Stimulated activated CD8-positive, alpha-beta memory T cell treated with anti-CD3 and anti-CD28 coated beads, Interleukin-2, amount 100 ng/mL, for 48 hours (primary cell): ENCODE results near the gene GBGT1.
"Not testable (repeated sequence)": the region's sequence is repeated elsewhere in the genome, so short reads cannot be mapped to it uniquely, and the experiment has no call there.

ENCODE experiments used
- DNase-seq, 2 donors: peaks; one replicate each; pipeline ENCODE4 v3.0.0-alpha.2; 2020; ENCODE audit warnings: low read depth in 2 of 2

GBGT1 gene

GRCh38 chr9:133163504-133164172 lies at the start of gene GBGT1:
Gene GBGT1 (minus strand): TSS chr9:133163914. CDS start chr9:133162412, 1,502 bp downstream.
- DNase-seq = no peak

DNA sequence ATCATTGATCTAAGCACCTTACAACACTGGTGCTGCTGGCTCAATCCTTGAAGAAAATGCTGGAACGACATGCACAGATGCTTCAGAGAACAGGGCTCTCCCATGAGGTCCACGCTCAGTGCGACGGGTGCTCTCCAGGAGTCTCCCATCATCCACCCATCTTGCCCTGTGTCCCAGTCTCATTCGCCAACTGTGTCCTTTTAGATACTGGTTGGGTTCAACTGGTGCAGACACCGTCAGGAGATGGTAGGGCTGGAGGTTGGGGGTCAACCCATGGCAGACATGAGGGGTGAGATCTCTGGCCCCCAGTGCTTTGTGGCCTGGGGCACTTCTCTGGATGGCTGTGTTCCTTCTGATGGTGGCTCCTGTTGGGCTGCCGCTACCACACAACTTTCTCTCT lies 46.9 kb upstream of the GBGT1 start:
- DNase-seq = no peak

DNA sequence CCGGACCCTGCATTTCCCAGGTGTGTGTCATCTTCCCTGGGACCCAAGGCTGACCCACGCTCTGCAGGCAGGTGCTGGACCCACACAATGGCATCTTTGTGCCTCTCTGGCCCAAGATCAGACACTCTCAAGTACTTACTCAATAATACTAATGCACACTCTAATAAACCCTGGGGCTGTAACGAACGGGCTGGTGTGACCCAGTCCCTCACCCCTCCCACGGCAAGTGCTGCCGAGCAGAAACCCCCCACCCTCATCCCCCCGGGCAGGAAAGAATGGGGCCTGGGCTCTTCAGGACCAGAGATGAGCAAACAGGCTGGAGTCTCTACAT lies 46.5 kb upstream of the GBGT1 start:
- no peak for DNase-seq

- not testable (repeated sequence) for DNase-seq
These were observed 45.9 kb upstream of the GBGT1 start for GRCh38 chr9:133209327-133210201.

- DNase-seq = not testable (repeated sequence)
These were observed 45.2 kb upstream of the GBGT1 start, which contains the start of gene OBP2B for GRCh38 chr9:133208880-133209300. Gene OBP2B (minus strand): TSS chr9:133209250. CDS start chr9:133209199, 51 bp downstream.

DNA sequence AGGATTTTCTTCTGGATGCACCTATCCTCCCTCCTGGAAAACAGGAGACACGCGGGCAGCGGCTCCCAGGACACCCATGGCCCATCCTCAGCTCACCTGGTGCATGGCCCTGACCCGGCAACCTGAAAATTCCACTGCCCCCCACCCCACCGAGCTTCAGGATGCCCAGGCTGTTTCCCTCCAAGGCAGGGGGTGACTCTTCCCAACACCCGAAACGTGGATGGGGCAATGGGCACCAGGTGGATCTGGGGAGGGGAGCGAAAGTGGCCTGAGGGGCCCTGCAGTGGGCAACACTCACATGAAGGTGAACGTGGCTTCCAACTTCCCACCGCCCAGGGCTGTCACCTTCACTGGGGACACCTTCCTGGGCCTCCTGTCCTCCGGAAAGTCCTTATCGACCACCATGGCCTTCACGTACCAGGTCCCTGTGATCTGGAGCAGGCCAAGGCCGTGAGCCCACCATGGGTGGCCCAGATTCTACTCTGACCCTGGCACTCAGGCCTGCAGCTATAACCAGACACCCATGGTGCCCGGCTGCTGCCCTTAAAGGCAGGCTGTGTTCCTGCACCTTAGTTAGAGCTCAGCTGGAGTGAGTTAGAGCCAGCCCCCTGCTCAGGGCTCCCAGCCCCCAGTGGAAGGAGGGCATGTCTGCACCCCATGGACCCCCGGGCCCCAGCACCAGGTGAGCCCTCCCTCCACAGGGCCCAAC lies 44.6 kb upstream of the GBGT1 start:
- not testable (repeated sequence) for DNase-seq

DNA sequence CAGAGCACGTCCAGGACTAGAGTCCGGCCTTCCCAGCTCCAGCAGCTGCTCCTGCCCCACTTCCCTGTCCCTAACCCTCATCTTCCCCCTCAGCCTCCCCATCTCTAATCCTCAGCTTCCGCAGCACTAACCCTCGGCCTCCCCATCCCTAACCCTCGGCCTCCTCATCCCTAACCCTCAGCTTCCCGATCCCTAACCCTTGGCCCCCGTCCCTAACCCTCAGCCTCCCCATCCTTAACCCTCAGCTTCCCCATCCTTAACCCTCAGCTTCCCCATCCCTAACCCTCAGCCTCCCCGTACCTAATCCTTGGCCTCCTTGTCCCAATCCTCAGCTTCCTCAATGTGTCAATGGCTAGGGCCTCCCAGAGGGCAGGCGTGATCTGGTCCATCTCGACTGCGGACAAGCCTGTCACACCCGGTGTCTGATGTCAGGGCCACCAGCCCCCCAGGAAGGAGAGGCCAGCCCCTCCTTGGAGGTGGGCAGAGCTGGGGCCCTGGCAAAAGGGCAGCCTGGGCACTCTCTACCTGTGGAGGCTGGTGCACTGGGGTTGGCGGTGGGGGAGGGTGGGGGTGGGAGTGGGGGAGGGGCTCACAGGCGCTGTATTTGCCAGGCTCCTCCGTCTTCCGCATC lies 43.9 kb upstream of the GBGT1 start:
- no peak for DNase-seq

GRCh38 chr9:133207021-133207531 lies 43.4 kb upstream of the GBGT1 start:
- no peak for DNase-seq

- DNase-seq = no peak
These were observed 42.5 kb upstream of the GBGT1 start for GRCh38 chr9:133205996-133206931.

- not testable (repeated sequence) for DNase-seq
These were observed 41.8 kb upstream of the GBGT1 start for GRCh38 chr9:133205481-133205887.

- no peak for DNase-seq
These were observed 41.3 kb upstream of the GBGT1 start for GRCh38 chr9:133204993-133205336.

- DNase-seq = no peak
These were observed 40.8 kb upstream of the GBGT1 start for GRCh38 chr9:133204335-133204992.

- no peak for DNase-seq
These were observed 39.9 kb upstream of the GBGT1 start for GRCh38 chr9:133203506-133204075.

DNA sequence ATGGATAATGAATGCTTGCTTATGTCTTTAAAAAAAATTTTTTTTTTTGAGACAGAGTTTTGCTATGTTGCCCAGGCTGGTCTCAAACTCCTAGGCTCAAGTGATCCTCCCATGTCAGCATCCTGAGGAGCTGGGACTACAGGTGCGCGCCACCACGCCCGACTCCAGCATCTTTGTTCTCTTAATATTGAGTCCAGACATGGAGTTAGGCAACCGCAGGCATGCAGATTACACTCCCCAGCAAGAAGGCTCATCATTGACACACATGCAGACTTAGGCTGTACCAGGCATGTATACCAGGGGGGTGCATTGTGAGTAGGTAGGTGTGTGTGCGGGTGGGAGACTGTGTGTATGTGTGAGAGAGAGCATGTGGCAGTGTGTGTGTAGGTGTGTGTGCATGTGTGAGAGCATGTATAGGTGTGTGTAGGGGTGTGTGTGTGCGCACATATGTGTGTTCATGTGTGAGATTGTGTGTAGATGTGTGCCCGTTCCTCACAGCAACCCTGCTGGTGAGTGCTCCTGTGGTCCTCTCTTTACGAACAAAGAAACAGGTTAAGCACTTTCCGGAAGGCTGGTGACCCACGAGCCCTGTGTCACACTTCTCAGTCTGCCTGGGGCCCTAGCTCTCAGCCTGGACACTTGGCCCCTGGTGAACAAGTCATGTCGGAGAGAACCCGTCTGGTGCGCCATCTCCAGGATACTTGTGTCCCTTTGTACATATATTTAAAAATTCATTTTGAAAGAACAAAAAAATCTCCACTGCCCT lies 39.2 kb upstream of the GBGT1 start:
- DNase-seq = no peak

GRCh38 chr9:133202145-133202513 lies 38.4 kb upstream of the GBGT1 start:
- DNase-seq = no peak

DNA sequence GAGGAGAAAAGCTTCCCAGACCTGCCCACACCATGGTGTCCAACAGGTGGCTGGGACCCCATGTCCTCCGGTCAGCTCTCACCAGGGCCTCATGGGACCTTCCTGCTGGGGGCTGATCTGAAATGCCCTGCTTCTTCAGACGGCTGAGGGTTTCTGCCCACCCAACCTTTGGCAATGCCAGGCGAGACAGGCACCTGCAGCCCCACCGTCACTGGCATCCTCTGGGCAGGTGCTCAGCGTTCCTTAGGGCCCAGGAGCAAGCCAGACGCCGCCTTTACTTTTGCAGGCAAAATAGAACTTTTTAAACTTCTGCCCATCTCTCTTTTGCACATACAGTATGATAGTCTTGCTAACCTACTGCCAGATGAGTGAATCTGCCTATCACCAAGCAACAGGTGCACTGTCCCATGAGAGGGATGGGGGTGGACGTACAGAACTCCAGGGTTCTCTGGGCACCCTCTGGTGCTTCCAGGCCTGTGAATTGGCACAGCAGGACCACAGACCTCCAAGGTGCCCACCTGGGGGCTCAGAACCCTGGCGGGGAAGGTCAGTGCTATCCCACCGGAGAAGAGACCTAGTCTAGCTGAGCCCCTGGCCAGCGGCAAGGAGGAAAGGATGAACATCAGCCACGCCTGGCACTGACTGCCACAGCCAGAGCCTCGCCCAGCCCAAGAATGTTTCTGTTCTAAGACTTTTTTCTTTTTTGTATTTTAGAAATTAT lies 37.9 kb upstream of the GBGT1 start:
- DNase-seq = no peak

- no peak for DNase-seq
These were observed 36.9 kb upstream of the GBGT1 start for GRCh38 chr9:133200631-133201030.

DNA sequence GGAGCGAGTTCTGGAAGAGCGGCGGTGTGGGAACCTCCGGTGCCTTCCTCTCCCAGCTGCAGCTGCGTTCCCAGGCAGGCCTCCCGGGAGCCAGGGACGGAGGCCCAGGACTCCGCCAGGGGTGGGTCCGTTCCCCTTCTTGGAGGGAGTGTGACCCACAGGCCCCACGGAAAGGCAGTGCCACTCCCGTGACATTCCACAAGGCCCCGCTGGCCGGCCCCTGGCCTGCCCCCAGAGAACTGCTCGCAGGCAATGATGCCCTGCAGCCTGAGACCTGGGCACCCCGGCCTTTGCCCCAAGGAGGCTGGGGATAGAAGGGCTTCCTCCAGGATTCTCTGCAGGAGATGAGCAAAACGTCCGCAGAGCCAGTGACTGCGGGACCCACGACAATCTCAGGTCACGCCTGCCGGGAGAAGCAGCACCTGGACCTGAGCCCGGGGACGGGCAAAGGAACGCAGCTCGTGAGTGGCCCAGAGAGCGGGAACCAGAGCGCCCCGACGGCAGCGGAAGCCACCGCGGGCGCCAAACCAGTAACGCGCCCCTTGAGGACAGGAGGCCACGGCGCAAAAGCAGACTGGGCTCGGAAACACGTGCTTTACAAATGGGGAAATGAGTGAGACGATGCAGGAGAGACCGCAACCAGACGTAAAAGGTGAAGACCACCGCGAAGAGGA lies 36.1 kb upstream of the GBGT1 start:
- peak; percentile 23 to 32 for DNase-seq
